ENCODE measurements around the gene C1orf167.

C1orf167 gene

GRCh38 chr1:11805422-11806306, 43.7 kb downstream of the C1orf167 start, which contains the start of the genes CLCN6 and MTHFR:
CLCN6 (plus strand) TSS chr1:11806191; CDS start chr1:11806263, 72 bp downstream.
MTHFR (minus strand) TSS chr1:11805964; CDS start chr1:11803116, 2,848 bp downstream.
- Histone ChIP-seq H3F3A (ENCODE audit: insufficient read depth, low read length) (no peaks in the 10 kb centered on the region), H3K27me3 (ENCODE audit: insufficient read depth, low read length) (no peaks in the 10 kb centered on the region), H3K4me1 (ENCODE audit: insufficient read depth, low read length, severe bottlenecking) (peaks cover 57% of the 10 kb centered on the region), H3K36me3 (ENCODE audit: insufficient read depth, low read length) (peaks cover 38% of the 10 kb centered on the region), H4K20me1 (ENCODE audit: insufficient read depth, low read length) (no peaks in the 10 kb centered on the region), H3K4me2 (ENCODE audit: low read length) (peak within 1 kb of the TSS; percentile 94), H3K9me3 (ENCODE audit: low read length) (no peaks in the 10 kb centered on the region), H3K27ac (ENCODE audit: low read depth, low read length, poor library complexity, severe bottlenecking) (peak within 1 kb of the TSS; percentile 79), H3K79me2 (ENCODE audit: insufficient read depth, low read length) (peaks cover 5% of the 10 kb centered on the region; the same call in 1 of the 2 replicates), H3K4me3 (ENCODE audit: low read depth, low read length, poor library complexity, severe bottlenecking) (peak within 1 kb of the TSS; percentile 70), H3K9ac (ENCODE audit: low read length) (peak within 1 kb of the TSS; percentile 73), H3K9me2 (ENCODE audit: low read depth, low read length) (no peaks in the 10 kb centered on the region), H2AFZ (ENCODE audit: low read length) (no peak within 1 kb of the TSS)
- no peak for TF ChIP-seq CTCF (IDR thresholded peaks at IDR 0.05; ENCODE audit: low read length)

GRCh38 chr1:11806307-11806936, 44.4 kb downstream of the C1orf167 start:
- Histone ChIP-seq H3K4me2 (ENCODE audit: low read length) (peak overlapping the region; percentile 86), H3K36me3 (ENCODE audit: insufficient read depth, low read length) (peaks cover 36% of the 10 kb centered on the region), H2AFZ (ENCODE audit: low read length) (no peak overlapping the region), H3K79me2 (ENCODE audit: insufficient read depth, low read length) (peaks cover 5% of the 10 kb centered on the region; the same call in 1 of the 2 replicates), H3K9me2 (ENCODE audit: low read depth, low read length) (no peaks in the 10 kb centered on the region), H4K20me1 (ENCODE audit: insufficient read depth, low read length) (no peaks in the 10 kb centered on the region), H3K9ac (ENCODE audit: low read length) (peak overlapping the region; percentile 73), H3K4me3 (ENCODE audit: low read depth, low read length, poor library complexity, severe bottlenecking) (peak overlapping the region; percentile 70), H3K27ac (ENCODE audit: low read depth, low read length, poor library complexity, severe bottlenecking) (peak overlapping the region; percentile 56), H3K27me3 (ENCODE audit: insufficient read depth, low read length) (no peaks in the 10 kb centered on the region), H3K4me1 (ENCODE audit: insufficient read depth, low read length, severe bottlenecking) (peaks cover 57% of the 10 kb centered on the region), H3F3A (ENCODE audit: insufficient read depth, low read length) (no peaks in the 10 kb centered on the region), H3K9me3 (ENCODE audit: low read length) (no peaks in the 10 kb centered on the region)
- no peak for TF ChIP-seq CTCF (IDR thresholded peaks at IDR 0.05; ENCODE audit: low read length)
- no peak for TF ChIP-seq EZH2 (IDR thresholded peaks at IDR 0.05; ENCODE audit: borderline replicate concordance, low read length)

GRCh38 chr1:11807133-11807532, 45.1 kb downstream of the C1orf167 start:
- peaks cover 5% of the 10 kb centered on the region; the same call in 1 of the 2 replicates for H3K79me2 ChIP-seq (ENCODE audit: insufficient read depth, low read length)

More at GRCh38 chr1:11807133-11807532, 45.1 kb downstream of the C1orf167 start:
- Histone ChIP-seq H3K9me3 (ENCODE audit: low read length) (no peaks in the 10 kb centered on the region), H3K9ac (ENCODE audit: low read length) (peak overlapping the region; percentile 73), H3K9me2 (ENCODE audit: low read depth, low read length) (no peaks in the 10 kb centered on the region), H3F3A (ENCODE audit: insufficient read depth, low read length) (no peaks in the 10 kb centered on the region), H3K27me3 (ENCODE audit: insufficient read depth, low read length) (no peaks in the 10 kb centered on the region), H3K4me2 (ENCODE audit: low read length) (peak overlapping the region; percentile 86), H4K20me1 (ENCODE audit: insufficient read depth, low read length) (no peaks in the 10 kb centered on the region), H3K27ac (ENCODE audit: low read depth, low read length, poor library complexity, severe bottlenecking) (peak overlapping the region; percentile 56), H3K4me3 (ENCODE audit: low read depth, low read length, poor library complexity, severe bottlenecking) (peak overlapping the region; percentile 70), H3K36me3 (ENCODE audit: insufficient read depth, low read length) (peaks cover 40% of the 10 kb centered on the region), H2AFZ (ENCODE audit: low read length) (no peak overlapping the region), H3K4me1 (ENCODE audit: insufficient read depth, low read length, severe bottlenecking) (peaks cover 53% of the 10 kb centered on the region)
- TF ChIP-seq CTCF (IDR thresholded peaks at IDR 0.05; ENCODE audit: low read length), result no peak
- no peak for TF ChIP-seq EZH2 (IDR thresholded peaks at IDR 0.05; ENCODE audit: borderline replicate concordance, low read length)
